ENCODE results near the gene CAD.

- TF ChIP-seq GATA2 (IDR thresholded peaks at IDR 0.05; ENCODE audit: low read depth, low read length) (no peak), GATA3 (IDR thresholded peaks at IDR 0.05; ENCODE audit: low read depth, low read length) (no peak)
Observed at GRCh38 chr2:27247893-27248292, 30.7 kb downstream of the CAD start.

Measured in SH-SY5Y (cell line).